H9 (cell line): ENCODE measurements around the gene PTPRN2. TPM values are rescaled to one million over a fixed set of nuclear protein-coding genes. Genes with fewer than 3 reads are reported as not detected.

Source experiments
- DNase-seq: peaks from one replicate; pipeline ENCODE4 v3.0.0-alpha.2; 2017
- H2AFZ ChIP-seq: one replicate; pipeline ENCODE4 v1.6.1; 2013; ENCODE audit warnings: mild to moderate bottlenecking, low read length, control low read depth, moderate library complexity
- H2AK5ac ChIP-seq: 2 replicates; pipeline ENCODE4 v1.6.1; 2013; ENCODE audit warnings: low read length, control low read depth, mixed read lengths; ENCODE audit not compliant: insufficient read length
- H2BK120ac ChIP-seq: one replicate; pipeline ENCODE4 v1.6.1; 2013; ENCODE audit warnings: low read depth, mild to moderate bottlenecking, low read length, control low read depth, inconsistent platforms; ENCODE audit not compliant: poor library complexity, severe bottlenecking
- H2BK12ac ChIP-seq: 2 replicates; pipeline ENCODE4 v1.6.1; 2013; ENCODE audit warnings: low read length, control low read depth, mixed read lengths, low read depth; ENCODE audit not compliant: insufficient read length
- H2BK15ac ChIP-seq: 2 replicates; pipeline ENCODE4 v1.6.1; 2013; ENCODE audit warnings: low read depth, low read length, control low read depth
- H2BK20ac ChIP-seq: one replicate; pipeline ENCODE4 v1.6.1; 2013; ENCODE audit warnings: low read depth, mild to moderate bottlenecking, low read length, control low read depth, inconsistent platforms; ENCODE audit not compliant: poor library complexity, severe bottlenecking
- H2BK5ac ChIP-seq: 2 replicates; pipeline ENCODE4 v1.6.1; 2013; ENCODE audit warnings: low read length, control low read depth, mixed read lengths; ENCODE audit not compliant: insufficient read length
- H3K14ac ChIP-seq: 2 replicates; pipeline ENCODE4 v1.6.1; 2013; ENCODE audit warnings: low read length, control low read depth; ENCODE audit not compliant: insufficient read depth
- H3K18ac ChIP-seq: 2 replicates; pipeline ENCODE4 v1.6.1; 2013; ENCODE audit warnings: low read depth, mild to moderate bottlenecking, mixed read lengths, low read length, control low read depth; ENCODE audit not compliant: insufficient read length
- H3K23ac ChIP-seq: 2 replicates; pipeline ENCODE4 v1.6.1; 2013; ENCODE audit warnings: low read length, control low read depth, mixed read lengths, low read depth; ENCODE audit not compliant: insufficient read length
- H3K23me2 ChIP-seq: 2 replicates; pipeline ENCODE4 v1.6.1; 2013; ENCODE audit warnings: low read depth, mild to moderate bottlenecking, mixed read lengths, low read length, control low read depth; ENCODE audit not compliant: insufficient read length, poor library complexity, severe bottlenecking
- H3K27ac ChIP-seq: 2 replicates; pipeline ENCODE4 v1.5.1; 2013; ENCODE audit warnings: low read length, control low read depth, mixed read lengths, low read depth; ENCODE audit not compliant: insufficient read length
- H3K27me3 ChIP-seq: 2 replicates; pipeline ENCODE4 v1.6.1; 2013; ENCODE audit warnings: low read length, control low read depth, inconsistent platforms; ENCODE audit not compliant: insufficient read depth
- H3K4ac ChIP-seq: 2 replicates; pipeline ENCODE4 v1.6.1; 2013; ENCODE audit warnings: low read depth, mild to moderate bottlenecking, control low read depth, inconsistent platforms, low read length, moderate library complexity
- H3K4me1 ChIP-seq: 2 replicates; pipeline ENCODE4 v1.6.1; 2013; ENCODE audit warnings: low read length, control low read depth, inconsistent platforms; ENCODE audit not compliant: insufficient read depth
- H3K4me2 ChIP-seq: 2 replicates; pipeline ENCODE4 v1.6.1; 2013; ENCODE audit warnings: low read length, control low read depth, mixed read lengths; ENCODE audit not compliant: insufficient read length, insufficient read depth
- H3K56ac ChIP-seq: 2 replicates; pipeline ENCODE4 v1.6.1; 2013; ENCODE audit warnings: low read depth, mild to moderate bottlenecking, mixed read lengths, low read length, control low read depth; ENCODE audit not compliant: insufficient read length
- H3K79me1 ChIP-seq: 2 replicates; pipeline ENCODE4 v1.6.1; 2013; ENCODE audit warnings: low read depth, mild to moderate bottlenecking, moderate library complexity, low read length, control low read depth, inconsistent platforms; ENCODE audit not compliant: insufficient read depth, poor library complexity, severe bottlenecking
- H3K79me2 ChIP-seq: 2 replicates; pipeline ENCODE4 v1.6.1; 2013; ENCODE audit warnings: low read length, control low read depth, inconsistent platforms; ENCODE audit not compliant: insufficient read depth
- H3K9ac ChIP-seq: 2 replicates; pipeline ENCODE4 v1.6.1; 2013; ENCODE audit warnings: low read length, control low read depth, mixed read lengths; ENCODE audit not compliant: insufficient read length; ENCODE audit errors: extremely low read depth
- H3K9me3 ChIP-seq: one replicate; pipeline ENCODE4 v1.6.1; 2013; ENCODE audit warnings: low read depth, low read length, inconsistent platforms; ENCODE audit not compliant: control insufficient read depth
- H3T11ph ChIP-seq: one replicate; pipeline ENCODE4 v1.6.1; 2013; ENCODE audit warnings: mild to moderate bottlenecking, low read length, control low read depth, inconsistent platforms
- H4K20me1 ChIP-seq: one replicate; pipeline ENCODE4 v1.6.1; 2013; ENCODE audit not compliant: control insufficient read depth, insufficient read length, insufficient read depth
- H4K5ac ChIP-seq: 2 replicates; pipeline ENCODE4 v1.6.1; 2013; ENCODE audit warnings: low read depth, mild to moderate bottlenecking, mixed read lengths, low read length, control low read depth; ENCODE audit not compliant: insufficient read length
- H4K8ac ChIP-seq: replicated peaks from 2 replicates; pipeline ENCODE4 v1.6.1; 2013; ENCODE audit warnings: low read length, control low read depth, mixed read lengths, low read depth; ENCODE audit not compliant: insufficient read length
- H4K91ac ChIP-seq: 2 replicates; pipeline ENCODE4 v1.6.1; 2013; ENCODE audit warnings: low read depth, mild to moderate bottlenecking, moderate library complexity, mixed read lengths, low read length, control low read depth; ENCODE audit not compliant: insufficient read length
- H3K27ac Mint-ChIP-seq, 3 experiments: 2 replicates in 2 of 3; 3 replicates in 1 of 3; pipeline ENCODE4 v1.8.0; 2020 to 2021; ENCODE audit warnings: mixed read lengths in 3 of 3, mild to moderate bottlenecking in 1 of 3, moderate library complexity in 1 of 3
- H3K27me3 Mint-ChIP-seq: 2 replicates; pipeline ENCODE4 v1.8.0; 2021; ENCODE audit warnings: low read depth, mild to moderate bottlenecking, moderate library complexity, mixed read lengths
- H3K36me3 Mint-ChIP-seq, 3 experiments: 2 replicates in 2 of 3; 3 replicates in 1 of 3; pipeline ENCODE4 v1.8.0; 2020 to 2021; ENCODE audit warnings: low read depth in 3 of 3, mixed read lengths in 3 of 3; ENCODE audit not compliant: insufficient read depth in 1 of 3
- H3K4me1 Mint-ChIP-seq, 2 experiments: 2 replicates each; pipeline ENCODE4 v1.8.0; 2020; ENCODE audit warnings: mixed read lengths in 2 of 2
- H3K4me3 Mint-ChIP-seq, 2 experiments: 2 replicates in 1 of 2; 3 replicates in 1 of 2; pipeline ENCODE4 v1.8.0; 2020 to 2021; ENCODE audit warnings: mild to moderate bottlenecking in 2 of 2, mixed read lengths in 2 of 2, moderate library complexity in 1 of 2
- H3K9me3 Mint-ChIP-seq, 2 experiments: 2 replicates in 1 of 2; 3 replicates in 1 of 2; pipeline ENCODE4 v1.8.0; 2020; ENCODE audit warnings: mild to moderate bottlenecking in 2 of 2, mixed read lengths in 2 of 2, moderate library complexity in 1 of 2
- WGBS: extraction: QIAGEN DNeasy Blood & Tissue Kit; methylation state at CpG from one replicate; pipeline ENCODE4 v1.1.7; 2013; ENCODE audit warnings: missing lambda C conversion rate, low lambda C conversion rate, mixed read lengths; ENCODE audit not compliant: insufficient read length; ENCODE audit errors: extremely low coverage; 5-methylcytosine and 5-hydroxymethylcytosine counted together
- total RNA-seq: library from RNA; stranded (reverse); gene quantifications from 2 replicates; pipeline ENCODE4 v1.2.1, GENCODE V29; 2021
- TF ChIP-seq, protein P1 (sequence below): fragments of 200-600 bp; sonication (generic); conservative IDR thresholded peaks from 3 replicates; pipeline ENCODE4 v1.8.0; 2021; ENCODE audit warnings: antibody characterized with exemption, mild to moderate bottlenecking

Gene PTPRN2
- total RNA-seq, 1 experiment from 2014 or later = 5.2 TPM

DNA sequence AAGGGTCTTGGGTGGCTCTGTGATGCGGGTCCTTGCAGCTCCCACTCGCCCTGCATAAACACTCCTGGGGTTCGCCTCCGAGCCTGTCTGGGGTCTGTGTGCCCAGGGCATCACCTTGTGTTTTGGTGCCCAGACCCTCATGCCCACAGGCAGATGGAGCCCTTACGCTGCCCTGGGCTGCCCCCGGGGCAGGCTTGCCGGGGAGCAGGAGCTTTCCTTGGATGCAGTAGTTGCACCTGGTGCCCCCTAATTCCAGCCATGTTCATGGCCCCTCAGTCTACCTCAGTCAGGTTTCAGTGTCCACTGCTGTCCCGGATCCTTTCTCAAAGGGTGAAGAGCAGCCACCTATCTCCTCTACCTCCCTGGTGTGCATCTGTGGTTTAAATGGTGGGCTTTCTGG, 396.0 kb downstream of the PTPRN2 start:
- no peak for DNase-seq
- Histone ChIP-seq H3K4me2 (no peak overlapping the region), H2BK5ac (no peak overlapping the region), H2BK20ac (no peak overlapping the region), H3K27ac (no peak overlapping the region), H2AFZ (no peak overlapping the region), H3K9ac (no peak overlapping the region), H3K4ac (no peak overlapping the region), H2BK120ac (no peak overlapping the region), H4K8ac (no peak overlapping the region), H3K14ac (no peak overlapping the region), H4K91ac (no peak overlapping the region), H3K56ac (no peak overlapping the region), H4K5ac (no peak overlapping the region), H2BK12ac (no peak overlapping the region), H3K27me3 (no peaks in the 10 kb centered on the region), H3K79me1 (no peaks in the 10 kb centered on the region), H3K18ac (no peak overlapping the region), H3K23ac (no peak overlapping the region), H3K23me2 (no peaks in the 10 kb centered on the region), H3K79me2 (no peaks in the 10 kb centered on the region), H4K20me1 (no peaks in the 10 kb centered on the region), H3K4me1 (no peaks in the 10 kb centered on the region), H3K9me3 (no peaks in the 10 kb centered on the region), H2AK5ac (no peak overlapping the region), H3T11ph (no peak overlapping the region), H2BK15ac (no peak overlapping the region)
- Mint-ChIP-seq H3K27me3 (no peaks in the 10 kb centered on the region), H3K4me3 (no peak overlapping the region), H3K36me3 (peaks cover 8 to 17% (median 8%) of the 10 kb centered on the region in 3 experiments; a peak in 6 of 7 replicates), H3K27ac (no peak overlapping the region), H3K9me3 (peaks cover 16 to 18% of the 10 kb centered on the region in 2 experiments), H3K4me1 (peaks cover 0 to 3% of the 10 kb centered on the region in 2 experiments; a peak in 1 of 4 replicates)
- TF ChIP-seq, protein P1, sequence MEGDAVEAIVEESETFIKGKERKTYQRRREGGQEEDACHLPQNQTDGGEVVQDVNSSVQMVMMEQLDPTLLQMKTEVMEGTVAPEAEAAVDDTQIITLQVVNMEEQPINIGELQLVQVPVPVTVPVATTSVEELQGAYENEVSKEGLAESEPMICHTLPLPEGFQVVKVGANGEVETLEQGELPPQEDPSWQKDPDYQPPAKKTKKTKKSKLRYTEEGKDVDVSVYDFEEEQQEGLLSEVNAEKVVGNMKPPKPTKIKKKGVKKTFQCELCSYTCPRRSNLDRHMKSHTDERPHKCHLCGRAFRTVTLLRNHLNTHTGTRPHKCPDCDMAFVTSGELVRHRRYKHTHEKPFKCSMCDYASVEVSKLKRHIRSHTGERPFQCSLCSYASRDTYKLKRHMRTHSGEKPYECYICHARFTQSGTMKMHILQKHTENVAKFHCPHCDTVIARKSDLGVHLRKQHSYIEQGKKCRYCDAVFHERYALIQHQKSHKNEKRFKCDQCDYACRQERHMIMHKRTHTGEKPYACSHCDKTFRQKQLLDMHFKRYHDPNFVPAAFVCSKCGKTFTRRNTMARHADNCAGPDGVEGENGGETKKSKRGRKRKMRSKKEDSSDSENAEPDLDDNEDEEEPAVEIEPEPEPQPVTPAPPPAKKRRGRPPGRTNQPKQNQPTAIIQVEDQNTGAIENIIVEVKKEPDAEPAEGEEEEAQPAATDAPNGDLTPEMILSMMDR = no peak
- no CpG with 5 or more reads among the region's 8 CpGs for WGBS
